HG02852 (cell line): ENCODE results near the gene RNF217.
"Not testable (repeated sequence)": the region's sequence is repeated elsewhere in the genome, so short reads cannot be mapped to it uniquely, and the experiment has no call there.

Experiments used
- ATAC-seq: cut with Tn5 transposase; IDR thresholded peaks from one replicate; pipeline ENCODE4 v1.9.1; 2021; ENCODE audit warnings: mild to moderate bottlenecking, moderate library complexity; ENCODE audit not compliant: unreplicated experiment

Gene RNF217

GRCh38 chr6:124962639-124963415 lies 590 bp downstream of the RNF217 start:
- ATAC-seq: no peak

- no peak for ATAC-seq
These were observed 1.2 kb downstream of the RNF217 start for GRCh38 chr6:124963416-124963785.

GRCh38 chr6:124963831-124964763 lies 1.9 kb downstream of the RNF217 start:
- ATAC-seq: no peak

GRCh38 chr6:124964764-124965105 lies 2.5 kb downstream of the RNF217 start:
- no peak for ATAC-seq

GRCh38 chr6:124965424-124965850 lies 3.2 kb downstream of the RNF217 start:
- ATAC-seq: not testable (repeated sequence)

GRCh38 chr6:124967444-124967843 lies 5.2 kb downstream of the RNF217 start:
- ATAC-seq: no peak

GRCh38 chr6:124968401-124968800 lies 6.2 kb downstream of the RNF217 start:
- ATAC-seq: no peak

GRCh38 chr6:124970243-124970642 lies 8.0 kb downstream of the RNF217 start:
- ATAC-seq: no peak

- no peak for ATAC-seq
These were observed 8.5 kb downstream of the RNF217 start for GRCh38 chr6:124970763-124971162.

GRCh38 chr6:124973780-124974179 lies 11.5 kb downstream of the RNF217 start:
- ATAC-seq: no peak

GRCh38 chr6:124974771-124975377 lies 12.6 kb downstream of the RNF217 start:
- ATAC-seq: no peak

GRCh38 chr6:124977067-124977908 lies 15.1 kb downstream of the RNF217 start:
- no peak for ATAC-seq

- no peak for ATAC-seq
These were observed 16.4 kb downstream of the RNF217 start for GRCh38 chr6:124978451-124979293.

GRCh38 chr6:124979294-124979678 lies 17.0 kb downstream of the RNF217 start:
- no peak for ATAC-seq

- no peak for ATAC-seq
These were observed 20.4 kb downstream of the RNF217 start for GRCh38 chr6:124982669-124983068.

- ATAC-seq: no peak
These were observed 21.3 kb downstream of the RNF217 start for GRCh38 chr6:124983383-124984083.

- ATAC-seq: no peak
These were observed 22.6 kb downstream of the RNF217 start for GRCh38 chr6:124984668-124985338.

- ATAC-seq: no peak
These were observed 23.9 kb downstream of the RNF217 start for GRCh38 chr6:124986164-124986563.

GRCh38 chr6:124987291-124987690 lies 25.1 kb downstream of the RNF217 start:
- ATAC-seq: no peak
